ENCODE results near the gene RSRC1.

RSRC1 gene

GRCh38 chr3:158560979-158561378 is 451.1 kb downstream of the RSRC1 start:
- Histone ChIP-seq H3K4me1 (ENCODE audit: low read depth, poor library complexity, severe bottlenecking) (no peaks in the 10 kb centered on the region), H3K4me3 (IDR thresholded peaks at IDR 0.05; ENCODE audit: insufficient read depth, low read depth, low read length) (no peak overlapping the region)

GRCh38 chr3:158562674-158563073 is 452.8 kb downstream of the RSRC1 start:
- Histone ChIP-seq H3K27me3 (ENCODE audit: insufficient read depth, low read depth) (no peaks in the 10 kb centered on the region), H3K4me2 (no peak overlapping the region), H4K20me1 (ENCODE audit: insufficient read depth) (no peaks in the 10 kb centered on the region), H3K36me3 (ENCODE audit: insufficient read depth) (no peaks in the 10 kb centered on the region), H3K4me1 (ENCODE audit: low read depth, poor library complexity, severe bottlenecking) (no peaks in the 10 kb centered on the region), H3K9ac (no peak overlapping the region), H3K79me2 (ENCODE audit: insufficient read depth, low read depth) (no peaks in the 10 kb centered on the region), H3K27ac (no peak overlapping the region), H3K4me3 (IDR thresholded peaks at IDR 0.05; ENCODE audit: insufficient read depth, low read depth, low read length) (no peak overlapping the region), H2AFZ (ENCODE audit: low read depth) (no peak overlapping the region)
- no peak for TF ChIP-seq CTCF (conservative IDR thresholded peaks at IDR 0.05; ENCODE audit: low read depth, low read length)

More at GRCh38 chr3:158560979-158561378, 451.1 kb downstream of the RSRC1 start:
- no peaks in the 10 kb centered on the region for H3K27me3 ChIP-seq (ENCODE audit: insufficient read depth, low read depth)
- no peaks in the 10 kb centered on the region for H3K36me3 ChIP-seq (ENCODE audit: insufficient read depth)
- no peak overlapping the region for H2AFZ ChIP-seq (ENCODE audit: low read depth)
- no peaks in the 10 kb centered on the region for H3K79me2 ChIP-seq (ENCODE audit: insufficient read depth, low read depth)
- TF ChIP-seq CTCF (conservative IDR thresholded peaks at IDR 0.05; ENCODE audit: low read depth, low read length) = no peak
- no peak overlapping the region for H3K4me2 ChIP-seq
- H4K20me1 ChIP-seq (ENCODE audit: insufficient read depth) = no peaks in the 10 kb centered on the region
- H3K27ac ChIP-seq = no peak overlapping the region
- no peak overlapping the region for H3K9ac ChIP-seq

GRCh38 chr3:158563076-158563475 is 453.2 kb downstream of the RSRC1 start:
- TF ChIP-seq CTCF (conservative IDR thresholded peaks at IDR 0.05; ENCODE audit: low read depth, low read length) = no peak
- Histone ChIP-seq H3K27ac (no peak overlapping the region), H3K36me3 (ENCODE audit: insufficient read depth) (no peaks in the 10 kb centered on the region), H3K4me3 (IDR thresholded peaks at IDR 0.05; ENCODE audit: insufficient read depth, low read depth, low read length) (no peak overlapping the region), H4K20me1 (ENCODE audit: insufficient read depth) (no peaks in the 10 kb centered on the region), H3K79me2 (ENCODE audit: insufficient read depth, low read depth) (no peaks in the 10 kb centered on the region), H3K4me2 (no peak overlapping the region), H3K27me3 (ENCODE audit: insufficient read depth, low read depth) (no peaks in the 10 kb centered on the region), H2AFZ (ENCODE audit: low read depth) (no peak overlapping the region), H3K9ac (no peak overlapping the region), H3K4me1 (ENCODE audit: low read depth, poor library complexity, severe bottlenecking) (no peaks in the 10 kb centered on the region)

- H3K36me3 ChIP-seq (ENCODE audit: insufficient read depth) = no peaks in the 10 kb centered on the region
- H3K4me1 ChIP-seq (ENCODE audit: low read depth, poor library complexity, severe bottlenecking) = no peaks in the 10 kb centered on the region
- H3K27me3 ChIP-seq (ENCODE audit: insufficient read depth, low read depth) = no peaks in the 10 kb centered on the region
- H4K20me1 ChIP-seq (ENCODE audit: insufficient read depth) = no peaks in the 10 kb centered on the region
- H2AFZ ChIP-seq (ENCODE audit: low read depth) = no peak overlapping the region
- H3K9ac ChIP-seq = no peak overlapping the region
- no peak overlapping the region for H3K4me3 ChIP-seq (IDR thresholded peaks at IDR 0.05; ENCODE audit: insufficient read depth, low read depth, low read length)
- no peak overlapping the region for H3K27ac ChIP-seq
- H3K4me2 ChIP-seq = no peak overlapping the region
- TF ChIP-seq CTCF (conservative IDR thresholded peaks at IDR 0.05; ENCODE audit: low read depth, low read length) = no peak
- H3K79me2 ChIP-seq (ENCODE audit: insufficient read depth, low read depth) = no peaks in the 10 kb centered on the region
Measured at GRCh38 chr3:158565076-158565475, 455.2 kb downstream of the RSRC1 start.

Measured in KMS-11 (cell line).